Esophagus muscularis mucosa (tissue), 4 donors: ENCODE measurements around the gene TTYH2. TPM values are rescaled to one million over a fixed set of nuclear protein-coding genes. Genes with fewer than 3 reads are reported as not detected.
A peak's percentile ranks its signal among the peaks of the same experiment; 100 is the strongest.

Experiments used
- DNase-seq: peaks from one replicate; pipeline ENCODE4 v3.0.0-alpha.2; 2017; ENCODE audit errors: extremely low spot score
- H3K27ac ChIP-seq, 4 donors: fragments of 200-600 bp; sonication (generic); replicated peaks in 1 of 4; 1 replicate in 3 of 4; 2 replicates in 1 of 4; pipeline ENCODE4 v1.5.1; 2016 to 2019; ENCODE audit warnings: mild to moderate bottlenecking in 1 of 4
- H3K27me3 ChIP-seq, 4 donors: fragments of 200-600 bp; sonication (generic); one replicate each; pipeline versions ENCODE4 v1.5.1 to v1.6.0; 2016 to 2019
- H3K36me3 ChIP-seq, 4 donors: fragments of 200-600 bp; sonication (generic); one replicate each; pipeline ENCODE4 v1.5.1; 2016 to 2019
- H3K4me1 ChIP-seq, 4 donors: fragments of 200-600 bp; sonication (generic); one replicate each; pipeline ENCODE4 v1.5.1; 2016 to 2019
- H3K4me3 ChIP-seq, 4 donors: fragments of 200-600 bp; sonication (generic); 1 replicate in 2 of 4; 2 replicates in 2 of 4; pipeline ENCODE4 v1.5.1; 2016 to 2019; ENCODE audit warnings: mild to moderate bottlenecking in 4 of 4, moderate library complexity in 1 of 4
- H3K9me3 ChIP-seq, 4 donors: fragments of 200-600 bp; sonication (generic); 1 replicate in 3 of 4; 2 replicates in 1 of 4; pipeline ENCODE4 v1.5.1; 2016 to 2019
- EP300 ChIP-seq: sonication (generic); formaldehyde crosslinking; IDR thresholded peaks from one replicate; pipeline ENCODE4 v1.6.1; 2017; ENCODE audit warnings: antibody characterized with exemption
- POLR2A ChIP-seq: fragments of 450-650 bp; IDR thresholded peaks from one replicate; pipeline ENCODE4 v1.6.1; 2017; ENCODE audit warnings: antibody characterized with exemption, moderate library complexity, mild to moderate bottlenecking, low read depth
- POLR2AphosphoS5 ChIP-seq, 2 donors: sonication (generic); formaldehyde crosslinking; IDR thresholded peaks; one replicate each; pipeline ENCODE4 v1.6.1; 2017; ENCODE audit warnings: antibody characterized with exemption in 2 of 2
- WGBS: methylation state at CpG from one replicate; pipeline ENCODE4 v1.1.5; 2018; 5-methylcytosine and 5-hydroxymethylcytosine counted together
- intact Hi-C: fragments of 100-400 bp; cut with DNase I; formaldehyde crosslinking; loops from one replicate; pipeline ENCODE4 v1.15.1; 2023
- total RNA-seq, 4 donors: library from RNA; depleted of rRNA; stranded (reverse); fragments of >200 nt; gene quantifications; one replicate each; pipeline versions ENCODE4 v1.1.0 to v1.2.1, GENCODE V29; 2016
- TF ChIP-seq, protein P1 (sequence below), 3 experiments: fragments of 200-600 bp in 2 of 3; fragments of 450-650 bp in 1 of 3; sonication (generic) in 2 of 3; IDR thresholded peaks; one replicate each; pipeline ENCODE4 v1.5.1; 2017 to 2019; ENCODE audit warnings: antibody characterized with exemption in 3 of 3, mild to moderate bottlenecking in 2 of 3, moderate library complexity in 1 of 3

TTYH2 gene
- total RNA-seq, 4 donors from 2014 or later = 5.8 to 11.3 (median 7.9) TPM

DNA sequence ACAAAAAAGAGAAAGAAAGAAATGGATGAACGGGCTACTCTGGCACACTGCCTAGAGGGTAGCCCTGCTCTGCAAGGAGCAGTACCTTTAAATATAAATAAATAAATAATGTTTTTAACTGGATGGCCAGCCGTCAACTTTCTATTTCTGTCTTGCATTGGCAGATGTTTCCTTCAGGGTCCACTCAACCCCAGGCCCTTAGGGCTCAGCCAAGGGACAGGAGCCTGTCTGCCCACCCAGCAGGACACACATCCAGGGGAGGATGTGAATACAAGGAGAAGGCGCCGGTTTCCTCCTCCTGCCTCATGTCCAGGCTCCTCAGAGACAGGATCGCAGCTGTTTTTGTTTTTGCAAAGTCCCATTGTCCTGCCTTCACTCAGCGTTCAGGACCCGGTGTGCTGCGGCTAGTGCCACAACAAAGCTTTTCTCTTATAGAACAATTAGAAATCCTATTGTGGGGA, 22.6 kb downstream of the TTYH2 start:
- 59% methylated on average over 8 of the region's 8 CpGs for WGBS
- Histone ChIP-seq H3K9me3 (no peaks in the 10 kb centered on the region), H3K27me3 (no peaks in the 10 kb centered on the region), H3K36me3 (peaks cover 0 to 25% (median 14%) of the 10 kb centered on the region in 4 donors), H3K4me3 (no peak overlapping the region), H3K27ac (no peak overlapping the region), H3K4me1 (peaks cover 21 to 40% (median 24%) of the 10 kb centered on the region in 4 donors)
- TF ChIP-seq, protein P1, sequence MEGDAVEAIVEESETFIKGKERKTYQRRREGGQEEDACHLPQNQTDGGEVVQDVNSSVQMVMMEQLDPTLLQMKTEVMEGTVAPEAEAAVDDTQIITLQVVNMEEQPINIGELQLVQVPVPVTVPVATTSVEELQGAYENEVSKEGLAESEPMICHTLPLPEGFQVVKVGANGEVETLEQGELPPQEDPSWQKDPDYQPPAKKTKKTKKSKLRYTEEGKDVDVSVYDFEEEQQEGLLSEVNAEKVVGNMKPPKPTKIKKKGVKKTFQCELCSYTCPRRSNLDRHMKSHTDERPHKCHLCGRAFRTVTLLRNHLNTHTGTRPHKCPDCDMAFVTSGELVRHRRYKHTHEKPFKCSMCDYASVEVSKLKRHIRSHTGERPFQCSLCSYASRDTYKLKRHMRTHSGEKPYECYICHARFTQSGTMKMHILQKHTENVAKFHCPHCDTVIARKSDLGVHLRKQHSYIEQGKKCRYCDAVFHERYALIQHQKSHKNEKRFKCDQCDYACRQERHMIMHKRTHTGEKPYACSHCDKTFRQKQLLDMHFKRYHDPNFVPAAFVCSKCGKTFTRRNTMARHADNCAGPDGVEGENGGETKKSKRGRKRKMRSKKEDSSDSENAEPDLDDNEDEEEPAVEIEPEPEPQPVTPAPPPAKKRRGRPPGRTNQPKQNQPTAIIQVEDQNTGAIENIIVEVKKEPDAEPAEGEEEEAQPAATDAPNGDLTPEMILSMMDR (IDR thresholded peaks at IDR 0.05) = no peak
- TF ChIP-seq EP300 (no peak), POLR2AphosphoS5 (IDR thresholded peaks at IDR 0.05) (no peak), POLR2A (no peak)
- intact Hi-C loops = no loop called here
- DNase-seq = no peak

DNA sequence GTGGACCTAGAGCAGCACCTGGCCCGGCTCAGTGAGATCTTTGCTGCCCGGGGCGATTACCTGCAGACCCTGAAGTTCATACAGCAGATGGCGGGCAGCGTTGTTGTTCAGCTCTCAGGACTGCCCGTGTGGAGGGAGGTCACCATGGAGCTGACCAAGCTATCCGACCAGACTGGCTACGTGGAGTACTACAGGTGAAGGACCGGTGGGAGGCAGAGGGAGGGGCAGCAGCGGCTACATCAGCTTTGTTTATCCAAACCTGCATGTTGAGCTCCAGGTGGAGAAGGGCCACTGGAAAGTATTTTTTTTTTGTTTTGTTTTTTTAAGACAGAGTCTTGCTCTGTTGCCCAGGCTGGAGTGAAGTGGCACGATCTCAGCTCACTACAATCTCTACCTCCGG, 23.9 kb downstream of the TTYH2 start:
- DNase-seq = no peak
- Histone ChIP-seq H3K4me1 (peaks cover 31 to 49% (median 35%) of the 10 kb centered on the region in 4 donors), H3K27ac (no peak overlapping the region), H3K9me3 (no peaks in the 10 kb centered on the region), H3K27me3 (no peaks in the 10 kb centered on the region), H3K4me3 (no peak overlapping the region), H3K36me3 (peaks cover 0 to 13% (median 6%) of the 10 kb centered on the region in 4 donors)
- TF ChIP-seq POLR2AphosphoS5 (IDR thresholded peaks at IDR 0.05) = no peak
- intact Hi-C loops = no loop called here
- 91% methylated on average over 12 of the region's 12 CpGs for WGBS

DNA sequence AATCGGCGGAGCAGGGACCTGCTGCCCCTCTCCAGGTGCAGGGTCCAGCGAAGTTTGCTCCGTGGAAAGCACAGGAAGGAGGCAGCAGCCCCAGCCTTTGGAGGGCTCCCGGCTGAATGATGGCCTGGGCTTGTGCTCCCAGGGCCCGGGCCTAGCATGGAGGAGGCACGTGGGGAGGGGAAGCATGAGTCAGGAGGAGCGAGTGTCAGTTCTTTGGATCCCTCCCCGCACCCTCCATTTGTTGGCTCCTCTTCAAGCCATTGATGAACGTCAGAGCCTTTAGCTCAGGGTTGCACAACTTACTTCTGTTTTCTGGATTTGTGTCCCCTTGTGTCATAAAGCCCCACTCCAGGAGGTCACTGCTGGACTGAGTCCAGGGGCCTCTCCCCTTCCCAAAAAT, 25.8 kb downstream of the TTYH2 start:
- Histone ChIP-seq H3K27me3 (no peaks in the 10 kb centered on the region), H3K4me1 (peaks cover 30 to 53% (median 43%) of the 10 kb centered on the region in 4 donors), H3K27ac (no peak overlapping the region), H3K4me3 (no peak overlapping the region), H3K9me3 (no peaks in the 10 kb centered on the region), H3K36me3 (peaks cover 0 to 23% (median 6%) of the 10 kb centered on the region in 4 donors)
- no peak for DNase-seq
- 45% methylated on average over 6 of the region's 10 CpGs for WGBS
- intact Hi-C loops = no loop called here
- TF ChIP-seq POLR2AphosphoS5 (IDR thresholded peaks at IDR 0.05) = peak in 1 of 2 donors; percentile 5
- TF ChIP-seq, protein P1 (IDR thresholded peaks at IDR 0.05) = no peak

DNA sequence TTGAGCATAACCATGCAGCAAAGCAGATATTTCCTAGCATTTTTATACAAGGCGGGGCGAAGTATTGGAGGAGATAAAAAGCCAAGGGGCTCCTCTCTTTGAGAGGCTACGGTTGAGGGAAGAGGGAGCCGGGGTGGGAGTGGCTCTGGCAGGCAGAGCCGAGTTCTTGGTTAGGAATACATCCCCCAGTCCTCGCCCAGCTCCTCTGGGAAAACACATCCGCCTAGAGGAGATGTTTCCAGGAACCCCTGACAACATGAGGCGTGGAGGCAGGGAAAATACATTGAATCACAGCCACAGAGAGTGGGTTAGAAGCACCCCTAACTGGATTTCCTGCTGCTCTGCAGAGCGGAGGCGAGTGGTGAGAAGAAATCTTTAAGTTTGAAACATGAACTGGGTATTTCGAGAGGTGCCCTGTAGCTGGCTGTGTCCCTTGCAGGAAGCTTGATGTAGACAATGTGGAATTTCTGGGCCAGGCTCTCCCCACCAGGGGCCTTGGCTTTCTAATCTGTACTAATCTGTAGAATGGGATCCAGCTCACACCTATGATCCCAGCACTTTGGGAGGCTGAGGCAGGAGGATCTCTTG, 27.3 kb downstream of the TTYH2 start:
- TF ChIP-seq EP300 (no peak), POLR2A (no peak), POLR2AphosphoS5 (IDR thresholded peaks at IDR 0.05) (no peak)
- TF ChIP-seq, protein P1 (IDR thresholded peaks at IDR 0.05) = no peak
- Histone ChIP-seq H3K4me1 (peaks cover 26 to 47% (median 39%) of the 10 kb centered on the region in 4 donors), H3K27ac (peak overlapping the region in 1 of 4 donors; percentile 15), H3K36me3 (peaks cover 0 to 24% (median 6%) of the 10 kb centered on the region in 4 donors), H3K9me3 (no peaks in the 10 kb centered on the region), H3K4me3 (no peak overlapping the region), H3K27me3 (no peaks in the 10 kb centered on the region)
- intact Hi-C loops = no loop called here
- 68% methylated on average over 11 of the region's 11 CpGs for WGBS
- DNase-seq = no peak

DNA sequence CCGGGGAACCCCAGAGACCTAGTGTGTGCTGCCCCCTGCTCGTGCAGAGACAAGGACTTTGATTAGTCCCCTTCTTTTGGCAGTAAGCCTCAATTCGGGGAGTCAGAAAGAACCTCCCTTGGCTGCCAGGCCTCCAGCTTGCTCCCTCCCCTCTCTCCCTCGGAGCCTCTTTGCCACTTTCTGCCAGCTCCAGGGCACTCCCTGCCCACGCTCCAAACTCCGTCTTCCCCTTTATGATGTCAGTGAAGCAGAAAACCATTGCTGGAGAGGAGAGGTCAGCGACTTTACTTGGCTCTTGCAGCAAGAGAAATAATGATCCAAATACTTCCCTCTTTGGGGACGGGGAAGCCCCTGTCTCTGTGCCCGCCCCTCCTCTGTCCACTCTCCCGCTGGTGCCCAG, 28.1 kb downstream of the TTYH2 start:
- TF ChIP-seq POLR2A = no peak
- no peak for TF ChIP-seq EP300
- no peak for TF ChIP-seq POLR2AphosphoS5 (IDR thresholded peaks at IDR 0.05)
- TF ChIP-seq, protein P1 (IDR thresholded peaks at IDR 0.05) = no peak

More for the DNA sequence above, 28.1 kb downstream of the TTYH2 start:
- no peak for DNase-seq
- H3K4me3 ChIP-seq = no peak overlapping the region
- peak overlapping the region in 1 of 4 donors; percentile 15 for H3K27ac ChIP-seq
- H3K27me3 ChIP-seq = no peaks in the 10 kb centered on the region
- peaks cover 0 to 24% (median 6%) of the 10 kb centered on the region in 4 donors for H3K36me3 ChIP-seq
- intact Hi-C loops = no loop called here
- WGBS = 60% methylated on average over 10 of the region's 10 CpGs
- H3K9me3 ChIP-seq = no peaks in the 10 kb centered on the region
- peaks cover 27 to 40% (median 33%) of the 10 kb centered on the region in 4 donors for H3K4me1 ChIP-seq
